Hepatocyte (in vitro differentiated cells): ENCODE results near the gene ZBTB43. TPM values are rescaled to one million over a fixed set of nuclear protein-coding genes. Genes with fewer than 3 reads are reported as not detected.

ENCODE experiments used
- DNase-seq: peaks from one replicate; pipeline ENCODE4 v3.0.0-alpha.2; 2016; ENCODE audit warnings: low spot score
- H2AFZ ChIP-seq: fragments of 200-600 bp; sonication (generic); 2 replicates; pipeline ENCODE4 v1.6.0; 2016; ENCODE audit warnings: antibody characterized with exemption, mild to moderate bottlenecking
- H3K27ac ChIP-seq: fragments of 200-600 bp; sonication (generic); 2 replicates; pipeline ENCODE4 v1.5.1; 2016; ENCODE audit warnings: mild to moderate bottlenecking
- H3K27me3 ChIP-seq: fragments of 200-600 bp; sonication (generic); 2 replicates; pipeline ENCODE4 v1.6.1; 2016
- H3K36me3 ChIP-seq: fragments of 200-600 bp; sonication (generic); replicated peaks from 2 replicates; pipeline ENCODE4 v1.5.1; 2016; ENCODE audit warnings: low read depth; ENCODE audit not compliant: insufficient read depth
- H3K4me1 ChIP-seq: fragments of 200-600 bp; sonication (generic); 2 replicates; pipeline ENCODE4 v1.5.1; 2016; ENCODE audit warnings: mild to moderate bottlenecking, moderate library complexity; ENCODE audit not compliant: insufficient read depth
- H3K4me2 ChIP-seq: fragments of 200-600 bp; sonication (generic); 2 replicates; pipeline ENCODE4 v1.6.0; 2016
- H3K4me3 ChIP-seq: fragments of 200-600 bp; sonication (generic); 2 replicates; pipeline ENCODE4 v1.5.1; 2016; ENCODE audit warnings: mild to moderate bottlenecking
- H3K79me2 ChIP-seq: fragments of 200-600 bp; sonication (generic); 2 replicates; pipeline ENCODE4 v1.6.0; 2017; ENCODE audit warnings: mild to moderate bottlenecking
- H3K9me2 ChIP-seq: fragments of 200-600 bp; sonication (generic); replicated peaks from 2 replicates; pipeline ENCODE4 v1.6.0; 2017; ENCODE audit warnings: mild to moderate bottlenecking; ENCODE audit not compliant: insufficient read depth
- H3K9me3 ChIP-seq: fragments of 200-600 bp; sonication (generic); 2 replicates; pipeline ENCODE4 v1.5.1; 2016; ENCODE audit warnings: low read depth, mild to moderate bottlenecking
- H4K20me1 ChIP-seq: fragments of 200-600 bp; sonication (generic); 2 replicates; pipeline ENCODE4 v1.6.0; 2016; ENCODE audit warnings: mild to moderate bottlenecking; ENCODE audit not compliant: insufficient read depth, poor library complexity, severe bottlenecking
- CTCF ChIP-seq: fragments of 200-600 bp; sonication (generic); IDR thresholded peaks from 2 replicates; pipeline ENCODE4 v1.5.1; 2016; ENCODE audit warnings: antibody characterized with exemption, mild to moderate bottlenecking; ENCODE audit not compliant: poor library complexity
- EZH2 ChIP-seq: fragments of 200-600 bp; sonication (generic); IDR thresholded peaks from 2 replicates; pipeline ENCODE4 v1.6.1; 2016; ENCODE audit warnings: antibody characterized with exemption, mild to moderate bottlenecking, borderline replicate concordance
- EZH2phosphoT487 ChIP-seq: fragments of 200-600 bp; sonication (generic); IDR thresholded peaks from one replicate; pipeline ENCODE4 v1.6.1; 2018; ENCODE audit warnings: antibody characterized with exemption, mild to moderate bottlenecking, low read depth, moderate library complexity; ENCODE audit not compliant: unreplicated experiment, severe bottlenecking
- WGBS: methylation state at CpG from one replicate; pipeline ENCODE4 v1.1.6; 2016; ENCODE audit warnings: low lambda C conversion rate; ENCODE audit errors: missing lambda C conversion rate; 5-methylcytosine and 5-hydroxymethylcytosine counted together
- polyA plus RNA-seq: library from polyadenylated mRNA; unstranded; fragments of >200 nt; fragmentation: Nextera tagmentation; extraction: Ambion mirVana; gene quantifications from 2 replicates; pipeline ENCODE4 v1.2.1, GENCODE V29; 2016
- total RNA-seq: library from RNA; depleted of rRNA; stranded (reverse); fragments of >200 nt; gene quantifications from 2 replicates; pipeline ENCODE4 v1.2.3, GENCODE V29; 2014

The ZBTB43 gene
- total and polyA plus RNA-seq, 2 experiments from 2014 or later = 14.9 to 16.4 TPM

DNA sequence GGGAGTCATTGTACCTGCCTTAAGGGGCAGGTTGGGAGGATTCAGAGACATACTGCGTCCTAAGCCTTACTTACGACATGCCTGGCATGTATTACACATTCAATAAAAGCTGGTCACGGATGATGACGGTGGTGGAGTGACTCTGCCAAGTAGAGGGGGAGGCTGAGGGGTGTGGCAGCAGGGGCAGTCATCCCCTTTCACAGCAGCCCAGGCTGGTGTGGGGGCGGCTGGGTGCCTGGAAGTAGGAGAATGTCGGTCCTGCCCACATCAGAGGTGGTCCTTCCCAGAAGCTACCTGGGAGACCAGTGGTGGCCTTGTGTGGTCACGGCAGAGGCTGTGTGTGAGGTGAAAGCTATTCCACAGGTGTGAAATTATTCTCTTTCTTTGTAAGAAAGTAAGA, 64.5 kb downstream of the ZBTB43 start:
- TF ChIP-seq CTCF (no peak), EZH2phosphoT487 (no peak), EZH2 (no peak)
- Histone ChIP-seq H3K4me2 (no peak overlapping the region), H3K27ac (no peak overlapping the region), H4K20me1 (peaks cover 37% of the 10 kb centered on the region), H3K79me2 (peaks cover 97% of the 10 kb centered on the region), H3K9me2 (no peaks in the 10 kb centered on the region), H3K36me3 (no peaks in the 10 kb centered on the region), H3K9me3 (no peaks in the 10 kb centered on the region), H3K4me3 (no peak overlapping the region), H3K27me3 (no peaks in the 10 kb centered on the region), H3K4me1 (peaks cover 4% of the 10 kb centered on the region), H2AFZ (no peak overlapping the region)
- no peak for DNase-seq
- 91% methylated on average over 7 of the region's 7 CpGs for WGBS

DNA sequence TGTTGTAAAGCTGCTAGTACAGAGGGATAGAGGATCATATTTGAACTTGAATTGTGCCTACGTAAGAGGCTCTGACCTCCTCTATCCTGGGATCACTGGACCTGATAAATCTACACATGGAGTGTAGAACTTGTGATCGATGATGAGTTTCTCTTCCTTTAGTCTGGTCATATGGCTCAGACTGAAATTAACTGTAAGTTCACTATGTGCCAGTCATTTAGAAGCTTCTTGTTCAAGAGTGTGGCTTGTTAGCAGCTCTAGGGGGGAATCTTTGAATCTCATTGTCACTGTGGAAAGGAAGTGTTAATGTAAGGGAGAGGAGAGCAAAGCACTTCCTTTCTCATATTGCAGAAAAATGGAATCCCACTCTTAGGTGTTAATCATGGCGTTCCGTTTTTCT, 67.7 kb downstream of the ZBTB43 start:
- Histone ChIP-seq H3K9me3 (no peaks in the 10 kb centered on the region), H3K9me2 (no peaks in the 10 kb centered on the region), H3K27me3 (no peaks in the 10 kb centered on the region), H3K79me2 (peaks cover 93% of the 10 kb centered on the region), H3K4me2 (no peak overlapping the region), H3K36me3 (no peaks in the 10 kb centered on the region), H4K20me1 (peaks cover 51% of the 10 kb centered on the region), H2AFZ (no peak overlapping the region), H3K27ac (peak overlapping the region; percentile 60), H3K4me3 (no peak overlapping the region), H3K4me1 (peaks cover 4% of the 10 kb centered on the region)
- DNase-seq = no peak
- no peak for TF ChIP-seq EZH2
- WGBS = 71% methylated on average over 4 of the region's 4 CpGs

DNA sequence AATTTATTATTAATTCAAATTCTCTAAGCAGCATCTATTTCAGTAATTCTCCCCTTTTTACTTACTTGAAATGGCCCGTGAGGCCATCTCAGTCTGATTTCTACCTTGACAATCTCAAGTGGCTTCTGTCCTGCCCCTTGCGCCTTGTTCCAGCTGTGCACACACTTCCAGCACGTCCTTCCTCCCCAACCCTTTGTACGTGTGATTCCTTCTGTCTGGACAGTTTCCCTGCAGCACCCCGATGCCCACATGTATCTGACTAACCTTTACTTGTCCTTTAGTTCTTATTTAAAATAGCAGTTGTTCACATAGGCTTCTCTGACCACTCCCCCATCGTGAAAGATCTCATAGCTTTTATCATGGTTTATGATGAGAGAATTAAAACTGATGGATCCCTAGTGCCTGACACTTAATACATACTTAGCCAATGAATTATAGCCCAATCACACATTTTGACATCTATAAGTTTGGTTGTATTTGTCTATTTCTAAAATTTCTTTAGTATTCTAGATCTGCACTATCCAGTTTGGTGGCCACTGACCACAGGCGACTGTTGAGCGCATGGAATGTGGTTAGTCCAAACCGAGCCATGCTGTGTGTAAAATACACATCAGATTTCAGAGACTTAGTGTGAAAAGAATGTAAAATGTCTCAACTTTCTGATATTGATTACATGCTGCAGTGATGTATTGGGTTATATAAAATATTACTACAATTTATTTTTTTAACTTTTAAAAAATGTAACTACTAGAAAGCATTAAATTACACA, 69.9 kb downstream of the ZBTB43 start:
- Histone ChIP-seq H3K36me3 (no peaks in the 10 kb centered on the region), H3K9me3 (no peaks in the 10 kb centered on the region), H3K4me1 (peaks cover 4% of the 10 kb centered on the region), H3K27ac (no peak overlapping the region), H2AFZ (no peak overlapping the region), H3K79me2 (peaks cover 92% of the 10 kb centered on the region), H3K4me3 (no peak overlapping the region), H3K27me3 (no peaks in the 10 kb centered on the region), H3K4me2 (no peak overlapping the region), H4K20me1 (peaks cover 35% of the 10 kb centered on the region), H3K9me2 (no peaks in the 10 kb centered on the region)
- TF ChIP-seq EZH2 (no peak), EZH2phosphoT487 (no peak), CTCF (no peak)
- no peak for DNase-seq
- 82% methylated on average over 9 of the region's 9 CpGs for WGBS

DNA sequence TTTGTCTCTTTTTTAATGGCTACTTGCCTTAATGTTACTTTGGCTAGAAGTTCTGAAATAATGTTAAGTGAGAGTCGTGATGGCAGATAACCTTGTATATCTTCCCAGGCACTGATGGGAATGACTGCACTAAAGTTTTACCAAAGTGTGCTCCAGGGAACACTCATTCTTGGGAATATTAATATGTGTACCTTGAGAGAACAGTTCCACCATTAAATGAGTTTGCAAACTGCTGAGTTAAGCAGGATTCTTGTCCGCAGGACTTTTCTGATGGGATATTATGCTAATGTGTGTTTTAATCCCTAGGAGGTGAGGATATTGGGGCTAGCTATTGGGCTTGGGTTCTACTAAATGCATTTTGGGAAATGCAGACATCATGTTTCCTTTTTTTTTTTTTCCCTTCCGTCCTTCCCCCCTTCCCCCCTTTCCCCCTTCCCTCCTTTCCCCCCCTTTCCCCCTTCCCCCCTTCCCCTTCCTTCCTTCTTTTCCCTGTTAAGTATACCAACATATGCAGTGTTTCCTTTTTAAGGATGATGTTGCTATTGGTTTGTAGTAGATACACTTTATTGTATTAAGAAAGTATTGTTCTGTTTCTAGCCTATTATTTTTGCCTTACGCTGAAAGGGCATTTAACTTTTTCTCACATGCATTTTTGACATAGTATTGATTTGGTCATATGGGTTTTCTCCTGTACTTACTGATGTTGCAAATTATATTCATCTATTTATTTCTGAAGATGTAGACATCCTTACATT, 71.1 kb downstream of the ZBTB43 start:
- WGBS = 90% methylated on average over 3 of the region's 4 CpGs
- no peaks in the 10 kb centered on the region for H3K9me3 ChIP-seq
- H3K4me2 ChIP-seq = no peak overlapping the region
- no peak for DNase-seq
- H3K4me3 ChIP-seq = no peak overlapping the region
- no peaks in the 10 kb centered on the region for H3K27me3 ChIP-seq
- peaks cover 91% of the 10 kb centered on the region for H3K79me2 ChIP-seq
- H4K20me1 ChIP-seq = peaks cover 28% of the 10 kb centered on the region
- TF ChIP-seq EZH2phosphoT487 = no peak
- TF ChIP-seq CTCF = no peak
- no peak for TF ChIP-seq EZH2
- H3K4me1 ChIP-seq = peaks cover 4% of the 10 kb centered on the region
- H3K9me2 ChIP-seq = no peaks in the 10 kb centered on the region
- no peaks in the 10 kb centered on the region for H3K36me3 ChIP-seq
- H2AFZ ChIP-seq = no peak overlapping the region
- H3K27ac ChIP-seq = no peak overlapping the region
